NCI-H226 (cell line): ENCODE measurements around the gene POPDC2.
"Not testable (repeated sequence)": the region's sequence is repeated elsewhere in the genome, so short reads cannot be mapped to it uniquely, and the experiment has no call there.

ENCODE experiments used
- DNase-seq: peaks from one replicate; pipeline ENCODE4 v3.0.0-alpha.2; 2015

The POPDC2 gene

GRCh38 chr3:119660474-119661440 lies at the start of gene POPDC2:
Gene POPDC2 (minus strand): TSS chr3:119660589. CDS start chr3:119660423, 166 bp downstream.
- DNase-seq = no peak

- DNase-seq = no peak
These were observed 43.6 kb upstream of the POPDC2 start for GRCh38 chr3:119703820-119704531.

DNA sequence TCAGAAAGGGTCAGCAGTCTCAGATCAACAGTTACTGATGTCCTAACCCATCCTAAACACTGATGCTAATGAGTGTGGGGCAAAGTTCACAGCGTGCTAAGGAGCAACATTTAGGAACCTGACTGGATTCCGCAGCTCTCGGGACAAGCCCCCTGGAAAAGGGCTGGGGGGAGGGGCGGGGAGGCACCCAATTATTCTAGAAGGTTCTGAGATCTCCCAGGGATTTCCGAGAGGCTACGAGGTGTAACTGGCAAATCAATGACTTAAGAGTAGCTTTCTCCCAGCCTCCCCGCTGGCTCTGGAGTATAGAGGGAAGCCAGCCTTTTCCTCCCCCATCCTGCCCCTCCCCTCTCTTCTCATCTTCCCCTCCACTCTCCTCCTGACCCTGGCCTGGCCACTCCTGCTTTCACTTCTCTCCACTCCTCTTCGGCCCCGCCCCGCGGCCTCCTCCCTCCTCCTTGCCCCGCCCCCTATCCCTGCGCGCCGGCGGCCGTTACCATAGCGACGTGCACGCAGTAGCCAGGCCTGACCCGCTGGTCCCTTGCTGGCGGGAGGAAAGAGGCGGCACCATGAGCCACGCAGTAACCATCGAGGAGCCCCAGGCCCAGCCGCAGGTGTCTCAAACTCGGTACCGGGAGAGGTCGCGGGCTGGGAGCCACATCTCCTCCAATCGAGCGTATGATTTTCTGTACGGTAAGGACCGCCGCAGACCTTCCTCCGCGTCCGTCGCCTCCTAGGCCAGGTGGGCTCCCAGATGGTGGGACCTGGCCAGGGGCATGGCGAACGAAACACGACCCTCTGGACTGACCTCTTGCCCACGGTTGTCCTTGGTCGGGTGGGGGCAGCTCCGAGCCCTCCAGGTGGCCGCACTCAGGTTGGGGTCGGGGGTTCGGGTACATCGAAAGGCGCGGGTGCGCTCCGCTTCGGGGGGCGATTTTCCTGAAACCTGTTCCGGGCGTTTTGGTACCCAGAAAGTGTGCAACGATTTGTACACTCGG lies 42.4 kb upstream of the POPDC2 start, which contains the start of gene CFAP91:
Gene CFAP91 (plus strand): TSS at position 493 of the 998 bp plus-strand sequence. CDS start 77 bp downstream, at position 570.
- peak; percentile 57 for DNase-seq

DNA sequence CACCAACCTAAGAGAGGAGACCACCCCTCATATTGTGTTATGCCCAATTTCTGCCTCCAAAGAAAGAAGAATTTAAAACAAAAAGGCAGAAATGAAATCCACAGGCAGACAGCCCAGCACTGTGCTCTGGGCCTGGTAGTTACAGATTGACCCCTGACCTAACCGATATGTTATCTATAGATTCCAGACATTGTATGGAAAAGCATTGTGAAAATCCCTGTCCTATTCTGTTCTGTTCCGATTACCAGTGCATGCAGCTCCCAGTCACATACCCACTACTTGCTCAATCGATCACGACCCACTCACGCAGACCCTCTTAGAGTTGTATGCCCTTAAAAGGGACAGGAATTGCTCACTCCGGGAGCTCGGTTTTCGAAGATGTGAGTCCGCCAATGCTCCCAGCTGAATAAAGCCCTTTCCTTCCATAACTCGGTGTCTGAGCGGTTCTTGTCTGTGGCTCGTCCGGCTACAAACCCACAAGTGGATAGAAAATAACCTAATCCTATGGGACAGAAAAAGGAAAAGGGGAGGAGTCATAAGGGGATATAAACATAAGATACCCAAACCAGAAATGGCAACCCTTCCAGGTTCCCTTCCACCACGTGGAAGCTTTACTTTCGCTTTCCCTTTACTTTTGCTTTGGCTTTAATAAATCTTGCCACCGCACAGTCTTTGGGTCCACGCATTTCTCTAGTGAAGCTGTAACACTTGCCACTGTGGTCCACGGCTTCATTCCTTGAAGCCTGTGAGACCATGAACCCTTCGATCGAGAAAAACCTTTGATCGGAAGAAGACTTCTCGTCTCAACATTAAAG lies 40.7 kb upstream of the POPDC2 start:
- DNase-seq = no peak

- no peak for DNase-seq
These were observed 40.0 kb upstream of the POPDC2 start for GRCh38 chr3:119700269-119700919.

- DNase-seq = no peak
These were observed 37.0 kb upstream of the POPDC2 start for GRCh38 chr3:119697394-119697793.

- DNase-seq = no peak
These were observed 35.1 kb upstream of the POPDC2 start for GRCh38 chr3:119695480-119695879.

DNA sequence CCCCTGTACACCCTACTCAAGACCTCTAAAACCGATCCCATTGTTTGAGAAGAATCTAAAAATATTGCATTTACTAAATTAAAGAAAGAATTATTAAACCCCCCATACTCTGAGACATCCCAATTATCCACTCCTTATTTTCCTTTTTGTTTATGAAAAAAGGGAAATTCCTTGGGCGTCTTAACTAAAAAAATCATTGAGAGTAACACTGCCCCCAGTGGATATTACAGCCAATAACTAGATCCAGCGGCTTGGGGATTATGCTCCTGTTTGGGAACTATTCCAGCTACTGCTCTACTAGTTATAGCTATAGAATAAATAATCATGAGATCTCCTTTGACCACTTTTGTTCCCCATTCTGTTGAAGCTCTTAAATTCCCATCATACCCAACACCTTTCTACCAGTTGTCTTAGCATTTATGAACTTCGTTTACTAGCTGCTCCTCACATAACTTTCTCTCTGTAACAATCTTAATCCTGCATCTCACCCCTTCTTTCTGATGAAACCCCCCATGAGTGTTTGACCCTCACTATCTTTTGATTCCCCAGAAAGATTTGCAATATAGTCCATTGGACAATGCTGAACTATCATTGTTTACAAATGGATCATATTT lies 29.8 kb upstream of the POPDC2 start:
- DNase-seq = no peak

- DNase-seq = no peak
These were observed 23.0 kb upstream of the POPDC2 start for GRCh38 chr3:119683421-119683820.

- DNase-seq = no peak
These were observed 20.9 kb upstream of the POPDC2 start for GRCh38 chr3:119681279-119681678.

- DNase-seq = no peak
These were observed 19.5 kb upstream of the POPDC2 start for GRCh38 chr3:119679874-119680273.

- DNase-seq = not testable (repeated sequence)
These were observed 17.8 kb upstream of the POPDC2 start for GRCh38 chr3:119678209-119678608.

- no peak for DNase-seq
These were observed 17.2 kb upstream of the POPDC2 start for GRCh38 chr3:119677641-119677934.

GRCh38 chr3:119676771-119677640 lies 16.6 kb upstream of the POPDC2 start, which contains the start of gene COX17:
Gene COX17 (minus strand): TSS chr3:119677406. CDS start chr3:119677310, 96 bp downstream.
- peak; percentile 84 for DNase-seq

DNA sequence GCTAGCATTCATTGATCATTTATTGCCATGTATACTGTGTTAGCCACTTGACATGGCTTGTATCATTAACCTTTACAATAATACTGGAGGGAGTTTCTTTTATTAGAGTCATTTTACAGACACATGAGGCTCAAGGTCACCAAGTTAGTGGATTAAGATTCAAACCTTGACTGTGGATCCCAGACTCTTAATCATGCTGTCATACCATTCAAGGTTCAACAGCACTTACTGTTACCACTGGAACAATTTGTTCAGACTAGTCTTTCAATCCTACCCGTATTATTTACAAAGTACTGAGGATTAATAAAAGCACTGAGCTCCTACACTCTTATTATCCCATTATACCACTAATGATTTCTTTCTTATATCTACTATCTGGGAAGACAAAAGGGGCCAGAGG lies 15.6 kb upstream of the POPDC2 start:
- no peak for DNase-seq

DNA sequence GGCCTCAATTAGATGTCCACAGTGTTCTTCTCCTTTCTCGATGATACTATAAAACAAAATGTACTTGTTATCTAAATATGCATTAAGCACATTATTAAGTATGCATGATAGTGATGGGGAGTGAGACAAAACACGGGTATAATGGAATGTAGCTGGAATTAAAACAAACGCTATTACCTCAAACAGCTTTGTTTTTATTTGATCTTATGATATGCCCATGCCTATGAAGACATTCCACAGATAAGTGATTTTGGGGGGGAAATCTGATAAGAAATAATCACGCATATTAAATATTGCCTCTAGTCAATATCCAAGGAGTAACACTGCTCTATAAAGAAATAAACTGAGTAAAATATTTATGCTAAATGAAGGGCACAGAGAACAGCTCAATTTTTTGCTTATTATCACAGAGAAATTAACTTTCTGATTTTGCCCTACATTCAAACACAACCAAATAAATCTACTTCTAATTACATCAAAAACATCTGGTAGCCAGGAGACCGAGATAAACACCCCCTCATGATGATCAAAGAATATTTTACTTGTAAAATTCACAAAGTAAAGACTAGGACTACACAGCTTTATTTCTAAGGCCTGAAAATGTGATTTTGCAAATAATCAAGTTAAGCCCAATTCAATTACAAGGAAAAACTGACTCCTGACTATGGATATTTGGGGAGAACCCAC lies 14.9 kb upstream of the POPDC2 start:
- no peak for DNase-seq

- DNase-seq = no peak
These were observed 13.5 kb upstream of the POPDC2 start for GRCh38 chr3:119673875-119674274.

DNA sequence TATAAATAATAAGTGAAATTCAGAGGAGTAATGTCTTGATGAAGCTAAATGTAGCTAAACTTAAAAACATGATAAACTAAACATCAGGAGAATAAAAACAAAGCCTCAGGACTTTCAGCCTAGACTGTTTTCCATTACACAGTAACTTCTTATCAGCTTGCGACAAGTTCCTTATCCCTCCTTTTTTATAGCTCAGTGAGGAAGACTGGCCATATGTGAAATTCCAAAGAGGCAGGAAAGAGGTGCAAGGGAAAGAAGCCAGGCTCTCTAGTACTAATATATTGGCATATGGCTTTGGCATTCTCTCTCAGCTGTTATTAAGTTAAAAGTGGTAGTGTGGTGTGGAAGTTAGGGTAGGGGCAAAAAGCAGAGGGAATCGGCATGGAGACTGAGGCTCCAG lies 12.4 kb upstream of the POPDC2 start:
- no peak for DNase-seq
